ENCODE results near the gene OOSP1.

DNA sequence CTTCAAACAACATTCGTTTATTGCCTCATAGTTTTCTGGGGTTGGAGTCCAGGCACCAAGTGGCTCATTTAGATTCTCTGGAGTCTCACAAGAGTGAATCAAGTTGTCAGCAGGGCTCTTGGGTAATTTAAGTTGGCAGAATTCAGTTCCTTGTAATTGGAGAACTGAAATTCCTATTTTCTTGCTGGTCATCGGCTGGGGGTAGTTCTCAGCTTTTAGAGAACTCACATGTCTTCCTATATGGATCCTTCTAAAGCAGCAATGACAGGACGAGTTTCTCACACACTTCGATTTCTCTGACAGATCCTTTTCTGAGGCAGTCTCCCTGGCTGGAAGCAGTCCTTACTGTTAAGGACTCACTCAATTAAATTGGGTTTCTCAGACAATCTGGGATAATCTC lies 61.5 kb downstream of the OOSP1 start:
- no peak for TF ChIP-seq POLR2AphosphoS5 (IDR thresholded peaks at IDR 0.05; ENCODE audit: insufficient read depth, low read depth, low read length)
- TF ChIP-seq, protein P1, sequence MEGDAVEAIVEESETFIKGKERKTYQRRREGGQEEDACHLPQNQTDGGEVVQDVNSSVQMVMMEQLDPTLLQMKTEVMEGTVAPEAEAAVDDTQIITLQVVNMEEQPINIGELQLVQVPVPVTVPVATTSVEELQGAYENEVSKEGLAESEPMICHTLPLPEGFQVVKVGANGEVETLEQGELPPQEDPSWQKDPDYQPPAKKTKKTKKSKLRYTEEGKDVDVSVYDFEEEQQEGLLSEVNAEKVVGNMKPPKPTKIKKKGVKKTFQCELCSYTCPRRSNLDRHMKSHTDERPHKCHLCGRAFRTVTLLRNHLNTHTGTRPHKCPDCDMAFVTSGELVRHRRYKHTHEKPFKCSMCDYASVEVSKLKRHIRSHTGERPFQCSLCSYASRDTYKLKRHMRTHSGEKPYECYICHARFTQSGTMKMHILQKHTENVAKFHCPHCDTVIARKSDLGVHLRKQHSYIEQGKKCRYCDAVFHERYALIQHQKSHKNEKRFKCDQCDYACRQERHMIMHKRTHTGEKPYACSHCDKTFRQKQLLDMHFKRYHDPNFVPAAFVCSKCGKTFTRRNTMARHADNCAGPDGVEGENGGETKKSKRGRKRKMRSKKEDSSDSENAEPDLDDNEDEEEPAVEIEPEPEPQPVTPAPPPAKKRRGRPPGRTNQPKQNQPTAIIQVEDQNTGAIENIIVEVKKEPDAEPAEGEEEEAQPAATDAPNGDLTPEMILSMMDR (IDR thresholded peaks at IDR 0.05; ENCODE audit: extremely low read depth in 1 of 2, insufficient read depth in 1 of 2, low read depth in 1 of 2, low read length in 2 of 2): no peak
- no peak for TF ChIP-seq POLR2A (IDR thresholded peaks at IDR 0.05; ENCODE audit: low read depth, low read length)
- no peak for TF ChIP-seq EZH2 (IDR thresholded peaks at IDR 0.05; ENCODE audit: borderline replicate concordance, low read depth, low read length, severe bottlenecking)
- no peak for TF ChIP-seq JUN (IDR thresholded peaks at IDR 0.05; ENCODE audit: borderline replicate concordance, insufficient read depth, insufficient read length, low read depth)
- TF ChIP-seq, protein P2, sequence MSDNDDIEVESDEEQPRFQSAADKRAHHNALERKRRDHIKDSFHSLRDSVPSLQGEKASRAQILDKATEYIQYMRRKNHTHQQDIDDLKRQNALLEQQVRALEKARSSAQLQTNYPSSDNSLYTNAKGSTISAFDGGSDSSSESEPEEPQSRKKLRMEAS (IDR thresholded peaks at IDR 0.05; ENCODE audit: insufficient read depth, insufficient read length): no peak
- no peak for TF ChIP-seq MYC (IDR thresholded peaks at IDR 0.05; ENCODE audit: low read depth, low read length)
- TF ChIP-seq FOS (IDR thresholded peaks at IDR 0.05; ENCODE audit: borderline replicate concordance, insufficient read depth, low read length): no peak

All from endothelial cell of umbilical vein (primary cell).